Stimulated activated CD4-positive, alpha-beta T cell treated with anti-CD3 and anti-CD28 coated beads, Interleukin-12 subunit alpha, Interleukin-12 subunit beta, amount 100 ng/mL, for 24 hours (primary cell): ENCODE results near the gene ADRA2B.
"Not testable (repeated sequence)": the region's sequence is repeated elsewhere in the genome, so short reads cannot be mapped to it uniquely, and the experiment has no call there.

Source experiments
- DNase-seq, 2 experiments: peaks; one replicate each; pipeline ENCODE4 v3.0.0-alpha.2; 2020; ENCODE audit warnings: low read depth in 2 of 2

ADRA2B gene

GRCh38 chr2:96116424-96116878 lies at the start of gene ADRA2B:
ADRA2B (minus strand) TSS chr2:96116571; CDS start chr2:96116149, 422 bp downstream.
- DNase-seq: peak; percentile 57 to 76

GRCh38 chr2:96164459-96165184 lies 48.3 kb upstream of the ADRA2B start:
- DNase-seq: peak in 1 of 2 experiments; percentile 56

GRCh38 chr2:96163768-96164429 lies 47.5 kb upstream of the ADRA2B start:
- peak; percentile 70 to 82 for DNase-seq

GRCh38 chr2:96163415-96163767 lies 47.0 kb upstream of the ADRA2B start:
- DNase-seq: no peak

- DNase-seq: no peak
Observed at GRCh38 chr2:96161898-96162297, 45.5 kb upstream of the ADRA2B start.

GRCh38 chr2:96160366-96160765 lies 44.0 kb upstream of the ADRA2B start:
- DNase-seq: not testable (repeated sequence)

GRCh38 chr2:96159084-96159830 lies 42.9 kb upstream of the ADRA2B start:
- DNase-seq: peak in 1 of 2 experiments; percentile 44

GRCh38 chr2:96158554-96158940 lies 42.2 kb upstream of the ADRA2B start:
- DNase-seq: no peak

- DNase-seq: peak; percentile 93 to 96
Observed at GRCh38 chr2:96157649-96158553, 41.5 kb upstream of the ADRA2B start.

GRCh38 chr2:96156926-96157648 lies 40.7 kb upstream of the ADRA2B start:
- no peak for DNase-seq

- DNase-seq: peak in 1 of 2 experiments; percentile 51
Observed at GRCh38 chr2:96156011-96156820, 39.8 kb upstream of the ADRA2B start.

GRCh38 chr2:96154506-96155380 lies 38.4 kb upstream of the ADRA2B start:
- no peak for DNase-seq

- DNase-seq: no peak
Observed at GRCh38 chr2:96153991-96154431, 37.6 kb upstream of the ADRA2B start.

GRCh38 chr2:96153291-96153713 lies 36.9 kb upstream of the ADRA2B start:
- no peak for DNase-seq

- no peak for DNase-seq
Observed at GRCh38 chr2:96152304-96153161, 36.2 kb upstream of the ADRA2B start.

- no peak for DNase-seq
Observed at GRCh38 chr2:96151595-96152303, 35.4 kb upstream of the ADRA2B start.
